ENCODE results near the gene AHRR.

GRCh38 chr5:366541-367357 lies 45.2 kb downstream of the AHRR start:
- TF ChIP-seq, protein P1, sequence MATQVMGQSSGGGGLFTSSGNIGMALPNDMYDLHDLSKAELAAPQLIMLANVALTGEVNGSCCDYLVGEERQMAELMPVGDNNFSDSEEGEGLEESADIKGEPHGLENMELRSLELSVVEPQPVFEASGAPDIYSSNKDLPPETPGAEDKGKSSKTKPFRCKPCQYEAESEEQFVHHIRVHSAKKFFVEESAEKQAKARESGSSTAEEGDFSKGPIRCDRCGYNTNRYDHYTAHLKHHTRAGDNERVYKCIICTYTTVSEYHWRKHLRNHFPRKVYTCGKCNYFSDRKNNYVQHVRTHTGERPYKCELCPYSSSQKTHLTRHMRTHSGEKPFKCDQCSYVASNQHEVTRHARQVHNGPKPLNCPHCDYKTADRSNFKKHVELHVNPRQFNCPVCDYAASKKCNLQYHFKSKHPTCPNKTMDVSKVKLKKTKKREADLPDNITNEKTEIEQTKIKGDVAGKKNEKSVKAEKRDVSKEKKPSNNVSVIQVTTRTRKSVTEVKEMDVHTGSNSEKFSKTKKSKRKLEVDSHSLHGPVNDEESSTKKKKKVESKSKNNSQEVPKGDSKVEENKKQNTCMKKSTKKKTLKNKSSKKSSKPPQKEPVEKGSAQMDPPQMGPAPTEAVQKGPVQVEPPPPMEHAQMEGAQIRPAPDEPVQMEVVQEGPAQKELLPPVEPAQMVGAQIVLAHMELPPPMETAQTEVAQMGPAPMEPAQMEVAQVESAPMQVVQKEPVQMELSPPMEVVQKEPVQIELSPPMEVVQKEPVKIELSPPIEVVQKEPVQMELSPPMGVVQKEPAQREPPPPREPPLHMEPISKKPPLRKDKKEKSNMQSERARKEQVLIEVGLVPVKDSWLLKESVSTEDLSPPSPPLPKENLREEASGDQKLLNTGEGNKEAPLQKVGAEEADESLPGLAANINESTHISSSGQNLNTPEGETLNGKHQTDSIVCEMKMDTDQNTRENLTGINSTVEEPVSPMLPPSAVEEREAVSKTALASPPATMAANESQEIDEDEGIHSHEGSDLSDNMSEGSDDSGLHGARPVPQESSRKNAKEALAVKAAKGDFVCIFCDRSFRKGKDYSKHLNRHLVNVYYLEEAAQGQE (IDR thresholded peaks at IDR 0.05; ENCODE audit: insufficient read depth in 1 of 2, low read depth in 2 of 2, low read length in 2 of 2) = no peak
- no peak for TF ChIP-seq TAF1 (IDR thresholded peaks at IDR 0.05; ENCODE audit: borderline replicate concordance, insufficient read depth, low read length)

Measured in PFSK-1 (cell line).